Progenitor cell of endocrine pancreas (in vitro differentiated cells): ENCODE measurements around the gene MACF1. TPM values are rescaled to one million over a fixed set of nuclear protein-coding genes. Genes with fewer than 3 reads are reported as not detected.

Source experiments
- DNase-seq: peaks from one replicate; pipeline ENCODE4 v3.0.0; 2021; ENCODE audit warnings: low spot score; ENCODE audit not compliant: unreplicated experiment
- H3K27ac Mint-ChIP-seq: 2 replicates; pipeline ENCODE4 v1.8.0; 2021; ENCODE audit warnings: mild to moderate bottlenecking, moderate library complexity, mixed read lengths
- H3K27me3 Mint-ChIP-seq: 2 replicates; pipeline ENCODE4 v1.8.0; 2021; ENCODE audit warnings: mixed read lengths
- H3K36me3 Mint-ChIP-seq: 2 replicates; pipeline ENCODE4 v1.8.0; 2022; ENCODE audit warnings: mixed read lengths; ENCODE audit not compliant: insufficient read depth
- H3K4me1 Mint-ChIP-seq: 2 replicates; pipeline ENCODE4 v1.8.0; 2021; ENCODE audit warnings: low read depth, mixed read lengths
- H3K4me3 Mint-ChIP-seq: 2 replicates; pipeline ENCODE4 v1.8.0; 2021; ENCODE audit warnings: low read depth, mild to moderate bottlenecking, moderate library complexity, mixed read lengths
- H3K9me3 Mint-ChIP-seq: 2 replicates; pipeline ENCODE4 v1.8.0; 2021; ENCODE audit warnings: low read depth, mixed read lengths
- total RNA-seq: library from RNA; stranded (reverse); gene quantifications from 2 replicates; pipeline ENCODE4 v1.2.1, GENCODE V29; 2021
- TF ChIP-seq, protein P1 (sequence below): fragments of 200-600 bp; sonication (generic); IDR thresholded peaks from one replicate; pipeline ENCODE4 v1.5.0; 2021; ENCODE audit warnings: antibody characterized with exemption, mild to moderate bottlenecking; ENCODE audit not compliant: unreplicated experiment

MACF1 gene
- total RNA-seq, 1 donor from 2014 or later = 241 TPM

DNA sequence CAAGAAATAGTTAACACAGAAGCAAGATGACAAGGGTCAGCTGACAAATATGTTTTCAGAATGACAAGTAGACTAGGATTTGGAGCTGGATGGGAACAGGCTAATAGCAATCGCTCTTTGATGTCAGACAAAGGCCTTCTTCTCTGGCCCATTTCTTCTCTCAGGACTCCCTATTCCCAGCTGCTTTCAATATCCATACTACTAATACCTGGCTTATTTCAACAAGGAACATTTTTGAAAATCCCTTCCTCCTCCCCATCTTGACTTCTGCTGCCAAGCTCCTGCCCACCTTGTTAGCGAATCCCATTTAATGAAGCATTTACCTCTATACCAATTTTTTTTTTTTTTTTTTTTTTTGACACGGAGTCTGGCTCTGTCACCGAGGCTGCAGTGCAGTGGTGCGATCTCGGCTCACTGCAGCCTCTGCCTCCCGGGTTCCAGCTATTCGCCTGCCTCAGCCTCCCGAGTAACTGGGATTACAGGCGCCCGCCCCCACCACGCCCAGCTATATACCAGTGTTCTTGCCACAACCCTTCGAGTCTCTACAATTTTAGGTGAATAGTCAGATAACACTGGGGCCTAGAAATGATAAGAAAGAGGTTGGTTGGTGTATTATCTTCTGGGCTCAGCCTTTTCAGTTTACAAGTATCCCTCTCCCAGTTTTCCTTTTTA, 68.4 kb downstream of the MACF1 start:
- Mint-ChIP-seq H3K4me1 (peaks cover 51% of the 10 kb centered on the region), H3K36me3 (no peaks in the 10 kb centered on the region), H3K9me3 (no peaks in the 10 kb centered on the region), H3K27me3 (no peaks in the 10 kb centered on the region), H3K27ac (peak overlapping the region; percentile 87), H3K4me3 (no peak overlapping the region)
- DNase-seq = no peak
- TF ChIP-seq, protein P1, sequence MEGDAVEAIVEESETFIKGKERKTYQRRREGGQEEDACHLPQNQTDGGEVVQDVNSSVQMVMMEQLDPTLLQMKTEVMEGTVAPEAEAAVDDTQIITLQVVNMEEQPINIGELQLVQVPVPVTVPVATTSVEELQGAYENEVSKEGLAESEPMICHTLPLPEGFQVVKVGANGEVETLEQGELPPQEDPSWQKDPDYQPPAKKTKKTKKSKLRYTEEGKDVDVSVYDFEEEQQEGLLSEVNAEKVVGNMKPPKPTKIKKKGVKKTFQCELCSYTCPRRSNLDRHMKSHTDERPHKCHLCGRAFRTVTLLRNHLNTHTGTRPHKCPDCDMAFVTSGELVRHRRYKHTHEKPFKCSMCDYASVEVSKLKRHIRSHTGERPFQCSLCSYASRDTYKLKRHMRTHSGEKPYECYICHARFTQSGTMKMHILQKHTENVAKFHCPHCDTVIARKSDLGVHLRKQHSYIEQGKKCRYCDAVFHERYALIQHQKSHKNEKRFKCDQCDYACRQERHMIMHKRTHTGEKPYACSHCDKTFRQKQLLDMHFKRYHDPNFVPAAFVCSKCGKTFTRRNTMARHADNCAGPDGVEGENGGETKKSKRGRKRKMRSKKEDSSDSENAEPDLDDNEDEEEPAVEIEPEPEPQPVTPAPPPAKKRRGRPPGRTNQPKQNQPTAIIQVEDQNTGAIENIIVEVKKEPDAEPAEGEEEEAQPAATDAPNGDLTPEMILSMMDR = no peak

DNA sequence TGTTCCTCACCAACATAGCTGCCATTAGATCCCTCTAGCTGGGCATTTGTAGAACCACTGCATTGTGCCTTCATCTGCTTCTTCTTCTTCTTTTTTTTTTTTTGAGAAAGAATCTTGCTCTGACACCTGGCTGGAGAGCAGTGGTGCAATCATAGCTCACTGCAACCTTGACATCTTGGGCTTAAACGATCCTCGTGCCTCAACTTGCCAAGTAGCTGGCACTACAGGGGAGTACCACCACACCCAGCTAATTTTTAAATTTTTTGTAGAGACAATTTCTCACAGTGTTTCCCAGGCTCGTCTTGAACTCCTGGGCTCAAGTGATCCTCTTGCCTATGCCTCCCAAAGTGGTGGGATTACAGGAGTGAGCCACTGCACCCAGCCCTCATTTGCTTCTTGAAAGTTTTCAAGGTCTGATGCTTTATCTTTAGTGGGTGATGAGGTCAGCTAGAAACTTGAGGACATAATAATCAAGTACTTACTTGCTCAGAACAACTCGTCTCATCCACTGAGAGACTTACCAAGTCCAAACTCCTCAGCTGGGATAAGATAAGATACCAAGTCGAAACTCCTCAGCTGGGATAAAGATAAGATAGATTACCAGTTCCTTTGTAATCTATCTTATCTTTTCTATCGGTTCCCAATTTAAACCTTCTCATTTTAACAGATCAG, 71.5 kb downstream of the MACF1 start:
- Mint-ChIP-seq H3K4me3 (no peak overlapping the region), H3K36me3 (no peaks in the 10 kb centered on the region), H3K4me1 (peaks cover 44% of the 10 kb centered on the region), H3K9me3 (no peaks in the 10 kb centered on the region), H3K27ac (peak overlapping the region; percentile 69), H3K27me3 (no peaks in the 10 kb centered on the region)
- DNase-seq = no peak
- TF ChIP-seq, protein P1 = no peak

DNA sequence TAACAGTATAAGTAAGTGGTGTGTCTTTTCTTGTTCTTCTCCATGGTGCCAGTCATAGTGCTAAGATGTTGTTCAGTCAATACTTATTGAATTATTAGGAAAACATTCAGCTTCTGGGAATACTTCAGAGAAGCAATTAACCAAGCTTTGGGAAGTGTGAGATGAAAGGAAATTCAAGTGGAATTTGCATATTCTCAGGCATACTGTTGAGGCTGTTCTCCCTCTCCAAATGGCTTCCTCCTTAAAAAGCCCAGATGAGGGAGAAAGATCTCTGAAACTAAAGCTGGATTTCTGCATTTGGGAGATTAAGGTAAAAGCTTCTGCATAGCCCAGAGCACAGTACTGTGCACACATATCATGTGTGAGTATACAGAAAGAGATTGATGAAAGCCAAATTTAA, 73.4 kb downstream of the MACF1 start:
- TF ChIP-seq, protein P1 = no peak
- Mint-ChIP-seq H3K27me3 (no peaks in the 10 kb centered on the region), H3K4me1 (peaks cover 28% of the 10 kb centered on the region), H3K27ac (peak overlapping the region; percentile 43), H3K4me3 (no peak overlapping the region), H3K9me3 (no peaks in the 10 kb centered on the region), H3K36me3 (peaks cover 2% of the 10 kb centered on the region)
- no peak for DNase-seq

DNA sequence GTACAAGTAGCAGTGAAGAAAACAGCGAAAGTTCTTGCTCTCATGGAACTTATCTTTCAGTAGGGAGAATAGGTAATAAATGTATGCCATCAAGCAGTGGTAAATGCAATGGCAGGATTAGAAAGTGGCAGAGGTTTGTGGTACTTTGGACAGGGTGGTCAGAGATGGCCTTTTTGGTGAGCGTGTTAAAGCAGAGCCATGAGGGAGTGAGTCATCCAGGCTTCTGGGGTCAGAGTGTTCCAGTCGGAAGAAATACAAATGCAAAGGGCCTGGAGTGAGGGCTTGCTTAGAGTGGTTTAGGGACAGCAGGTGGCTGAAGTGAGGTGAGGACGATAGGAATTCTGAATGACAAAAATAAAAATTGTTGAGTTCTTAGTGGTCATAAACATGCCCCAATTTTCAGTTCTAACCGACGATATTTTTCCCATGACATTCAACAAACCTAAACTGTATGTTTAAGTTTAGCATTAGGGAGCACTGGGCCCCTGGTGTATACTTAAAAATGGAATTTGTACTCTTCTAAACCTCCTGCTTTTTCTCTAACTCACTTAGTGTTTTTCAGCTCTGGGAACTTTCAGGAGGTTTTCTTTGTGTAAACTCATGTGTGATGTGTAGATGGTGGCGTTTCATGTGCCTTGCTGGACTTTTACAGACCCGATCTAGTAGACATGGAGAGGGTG, 78.2 kb downstream of the MACF1 start:
- Mint-ChIP-seq H3K4me3 (no peak overlapping the region), H3K4me1 (peaks cover 16% of the 10 kb centered on the region), H3K36me3 (peaks cover 20% of the 10 kb centered on the region), H3K27ac (peak overlapping the region; percentile 66), H3K27me3 (no peaks in the 10 kb centered on the region), H3K9me3 (no peaks in the 10 kb centered on the region)
- DNase-seq = no peak
- TF ChIP-seq, protein P1 = no peak

DNA sequence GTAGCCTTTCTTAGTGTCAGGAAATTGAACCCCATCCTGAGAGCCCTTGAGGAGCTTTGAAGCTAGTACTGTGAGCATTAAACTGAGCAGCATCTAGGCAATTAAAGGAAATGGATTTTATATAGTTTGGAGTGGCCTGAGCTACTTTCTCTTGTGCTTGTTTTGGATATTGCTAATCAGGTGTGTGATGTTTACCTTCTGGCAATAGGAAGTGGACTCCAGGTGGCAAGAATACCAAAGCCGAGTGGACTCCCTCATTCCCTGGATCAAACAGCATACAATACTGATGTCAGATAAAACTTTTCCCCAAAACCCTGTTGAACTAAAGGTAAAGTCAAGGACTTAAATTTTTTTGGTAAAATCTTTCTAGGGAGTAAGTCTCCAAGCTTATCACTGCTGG, 79.4 kb downstream of the MACF1 start:
- Mint-ChIP-seq H3K4me1 (peaks cover 7% of the 10 kb centered on the region), H3K4me3 (no peak overlapping the region), H3K9me3 (no peaks in the 10 kb centered on the region), H3K27ac (no peak overlapping the region), H3K27me3 (no peaks in the 10 kb centered on the region), H3K36me3 (peaks cover 22% of the 10 kb centered on the region)
- DNase-seq = no peak
- TF ChIP-seq, protein P1 = no peak
